ENCODE results near the gene ATP5MK.

ATP5MK gene

GRCh38 chr10:103415581-103415980, 19.3 kb upstream of the ATP5MK start:
- FAIRE-seq (no peak), DNase-seq (ENCODE audit: insufficient read length, low spot score) (no peak)
- no peak for TF ChIP-seq POLR2A (IDR thresholded peaks at IDR 0.05; ENCODE audit: low read depth, low read length)
- no peak for TF ChIP-seq SPI1 (IDR thresholded peaks at IDR 0.05; ENCODE audit: low read depth, low read length)
- no peak for TF ChIP-seq PAX5 (IDR thresholded peaks at IDR 0.05; ENCODE audit: insufficient read depth, low read length, severe bottlenecking)
- TF ChIP-seq POU2F2 (IDR thresholded peaks at IDR 0.05; ENCODE audit: low read depth, low read length) = no peak
- no peak for TF ChIP-seq TAF1 (IDR thresholded peaks at IDR 0.05; ENCODE audit: low read depth, low read length)
- no peak for TF ChIP-seq POLR2AphosphoS5 (IDR thresholded peaks at IDR 0.05; ENCODE audit: low read depth, low read length)

GRCh38 chr10:103413564-103413963, 17.3 kb upstream of the ATP5MK start:
- no peak for DNase-seq (ENCODE audit: insufficient read length, low spot score)
- no peak for TF ChIP-seq TAF1 (IDR thresholded peaks at IDR 0.05; ENCODE audit: low read depth, low read length)
- no peak for TF ChIP-seq SPI1 (IDR thresholded peaks at IDR 0.05; ENCODE audit: low read depth, low read length)
- no peak for FAIRE-seq

DNA sequence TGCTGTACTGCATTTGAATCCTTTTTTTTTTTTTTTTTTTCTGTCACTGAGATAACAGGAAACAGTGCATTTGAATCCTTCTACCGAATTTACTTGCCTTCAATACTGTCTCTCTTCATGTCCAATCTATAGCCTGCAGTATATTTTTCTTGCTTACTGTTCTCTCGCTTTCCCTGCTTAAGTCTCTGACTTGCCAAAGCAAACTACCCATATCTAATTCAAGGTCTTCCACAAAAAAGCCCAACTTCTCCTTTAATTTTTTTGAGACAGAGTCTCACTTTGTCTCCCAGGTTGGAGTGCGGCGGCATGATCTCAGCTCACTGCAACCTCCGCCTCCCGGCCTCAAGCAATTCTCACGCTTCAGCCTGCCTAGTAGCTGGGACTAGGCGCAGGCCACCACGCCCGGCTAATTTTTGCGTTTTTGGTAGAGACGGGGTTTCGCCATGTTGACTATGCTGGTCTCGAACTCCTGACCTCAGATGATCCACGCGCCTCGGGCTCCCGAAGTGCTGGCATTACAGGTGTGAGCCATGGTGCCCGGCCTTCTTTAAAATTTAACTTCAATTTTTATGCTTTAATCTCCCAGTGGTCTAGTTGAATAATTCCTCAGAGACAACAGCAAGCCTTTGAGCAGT, 1.0 kb upstream of the ATP5MK start:
- TF ChIP-seq SPI1 (IDR thresholded peaks at IDR 0.05; ENCODE audit: low read depth, low read length) (no peak), PAX5 (IDR thresholded peaks at IDR 0.05; ENCODE audit: insufficient read depth, low read length, severe bottlenecking) (no peak), POLR2A (IDR thresholded peaks at IDR 0.05; ENCODE audit: low read depth, low read length) (no peak), POLR2AphosphoS5 (IDR thresholded peaks at IDR 0.05; ENCODE audit: low read depth, low read length) (no peak), TAF1 (IDR thresholded peaks at IDR 0.05; ENCODE audit: low read depth, low read length) (no peak), POU2F2 (IDR thresholded peaks at IDR 0.05; ENCODE audit: low read depth, low read length) (no peak)
- no peak for FAIRE-seq

GRCh38 chr10:103396789-103397087, 463 bp upstream of the ATP5MK start:
- no peak for FAIRE-seq
- TF ChIP-seq POU2F2 (IDR thresholded peaks at IDR 0.05; ENCODE audit: low read depth, low read length) = no peak
- no peak for TF ChIP-seq POLR2A (IDR thresholded peaks at IDR 0.05; ENCODE audit: low read depth, low read length)
- TF ChIP-seq SPI1 (IDR thresholded peaks at IDR 0.05; ENCODE audit: low read depth, low read length) = no peak
- TF ChIP-seq TAF1 (IDR thresholded peaks at IDR 0.05; ENCODE audit: low read depth, low read length) = no peak; the same call in 1 of the 2 replicates
- TF ChIP-seq PAX5 (IDR thresholded peaks at IDR 0.05; ENCODE audit: insufficient read depth, low read length, severe bottlenecking) = no peak
- TF ChIP-seq POLR2AphosphoS5 (IDR thresholded peaks at IDR 0.05; ENCODE audit: low read depth, low read length) = no peak
- DNase-seq (ENCODE audit: insufficient read length, low spot score) = no peak

More for the DNA sequence above, 1.0 kb upstream of the ATP5MK start:
- no peak for DNase-seq (ENCODE audit: insufficient read length, low spot score)

DNA sequence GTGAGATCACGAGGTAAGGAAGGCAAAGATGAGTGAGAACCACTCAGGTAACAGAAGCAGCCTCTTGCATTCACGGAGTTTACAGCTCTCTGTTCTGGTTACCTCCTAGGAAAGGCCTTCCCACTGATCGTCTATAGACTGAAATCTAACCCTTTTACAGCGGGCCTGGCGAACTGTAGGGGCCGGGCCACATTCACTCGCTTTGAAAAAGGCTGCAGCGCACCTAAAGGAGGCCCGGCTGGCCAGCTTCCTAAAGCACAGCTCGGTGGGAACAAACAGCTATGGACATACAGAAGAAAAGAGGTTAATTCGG, 565 bp downstream of the ATP5MK start:
- FAIRE-seq (no peak), DNase-seq (ENCODE audit: insufficient read length, low spot score) (no peak)
- TF ChIP-seq POLR2A (IDR thresholded peaks at IDR 0.05; ENCODE audit: low read depth, low read length) (0 out of 2 replicates have a peak, but pooled peaks have one; percentile 7), SPI1 (IDR thresholded peaks at IDR 0.05; ENCODE audit: low read depth, low read length) (no peak), POLR2AphosphoS5 (IDR thresholded peaks at IDR 0.05; ENCODE audit: low read depth, low read length) (peak; percentile 15; the same call in 1 of the 2 replicates), PAX5 (IDR thresholded peaks at IDR 0.05; ENCODE audit: insufficient read depth, low read length, severe bottlenecking) (no peak), TAF1 (IDR thresholded peaks at IDR 0.05; ENCODE audit: low read depth, low read length) (no peak), POU2F2 (IDR thresholded peaks at IDR 0.05; ENCODE audit: low read depth, low read length) (no peak)

DNA sequence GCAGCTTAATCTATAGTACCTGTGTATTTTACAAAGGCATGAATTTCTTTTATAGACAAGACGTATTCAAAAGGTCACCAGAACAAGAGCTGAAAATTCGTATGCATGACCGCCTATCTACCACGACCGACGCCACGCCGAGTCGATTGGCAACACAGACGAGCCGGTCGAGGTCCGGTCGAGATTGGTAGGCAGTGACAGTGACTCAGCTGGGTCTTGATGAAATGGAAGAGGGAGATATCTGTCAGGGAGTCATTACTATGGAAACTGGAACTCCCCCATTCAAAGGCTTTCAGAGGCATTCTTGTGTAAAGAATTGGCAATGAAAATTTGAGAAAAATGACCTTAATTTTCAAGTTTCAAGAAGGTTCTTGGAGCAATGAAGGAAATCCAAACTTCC, 2.1 kb downstream of the ATP5MK start:
- DNase-seq (ENCODE audit: insufficient read length, low spot score) = no peak
- TF ChIP-seq POLR2AphosphoS5 (IDR thresholded peaks at IDR 0.05; ENCODE audit: low read depth, low read length) = no peak
- TF ChIP-seq POLR2A (IDR thresholded peaks at IDR 0.05; ENCODE audit: low read depth, low read length) = no peak
- no peak for TF ChIP-seq PAX5 (IDR thresholded peaks at IDR 0.05; ENCODE audit: insufficient read depth, low read length, severe bottlenecking)
- TF ChIP-seq SPI1 (IDR thresholded peaks at IDR 0.05; ENCODE audit: low read depth, low read length) = no peak
- TF ChIP-seq POU2F2 (IDR thresholded peaks at IDR 0.05; ENCODE audit: low read depth, low read length) = no peak
- TF ChIP-seq TAF1 (IDR thresholded peaks at IDR 0.05; ENCODE audit: low read depth, low read length) = no peak
- peak; percentile 59 for FAIRE-seq

GRCh38 chr10:103382769-103383168, 13.5 kb downstream of the ATP5MK start:
- DNase-seq (ENCODE audit: insufficient read length, low spot score) = no peak
- peak; percentile 88 for FAIRE-seq
- no peak for TF ChIP-seq POU2F2 (IDR thresholded peaks at IDR 0.05; ENCODE audit: low read depth, low read length)
- TF ChIP-seq POLR2AphosphoS5 (IDR thresholded peaks at IDR 0.05; ENCODE audit: low read depth, low read length) = no peak
- peak; percentile 63 for TF ChIP-seq SPI1 (IDR thresholded peaks at IDR 0.05; ENCODE audit: low read depth, low read length)

- DNase-seq (ENCODE audit: insufficient read length, low spot score) = no peak
- FAIRE-seq = peak; percentile 60
- TF ChIP-seq SPI1 (IDR thresholded peaks at IDR 0.05; ENCODE audit: low read depth, low read length) = no peak
- TF ChIP-seq POU2F2 (IDR thresholded peaks at IDR 0.05; ENCODE audit: low read depth, low read length) = no peak
- TF ChIP-seq TAF1 (IDR thresholded peaks at IDR 0.05; ENCODE audit: low read depth, low read length) = no peak
- no peak for TF ChIP-seq POLR2AphosphoS5 (IDR thresholded peaks at IDR 0.05; ENCODE audit: low read depth, low read length)
- no peak for TF ChIP-seq POLR2A (IDR thresholded peaks at IDR 0.05; ENCODE audit: low read depth, low read length)
- no peak for TF ChIP-seq PAX5 (IDR thresholded peaks at IDR 0.05; ENCODE audit: insufficient read depth, low read length, severe bottlenecking)
Measured at GRCh38 chr10:103374263-103374662, 22.0 kb downstream of the ATP5MK start.

DNA sequence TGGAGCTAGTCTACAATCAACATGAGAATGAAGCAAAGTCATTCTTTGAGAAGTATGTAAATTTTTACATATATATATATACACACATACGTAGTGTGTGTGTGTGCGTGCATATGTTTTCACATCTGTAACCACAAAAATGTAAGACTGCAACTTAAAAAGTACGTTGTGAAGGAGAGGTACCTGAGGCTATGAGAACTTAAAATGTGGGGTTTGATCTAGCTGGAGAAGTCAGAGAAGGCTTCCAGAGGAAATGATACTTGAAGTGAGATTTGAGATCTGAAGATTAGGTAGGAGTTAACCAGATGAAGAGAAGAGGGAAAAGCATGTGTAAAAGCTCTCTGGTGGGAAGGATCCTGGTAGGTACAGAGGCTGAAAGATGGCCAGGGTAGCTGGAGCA, 22.7 kb downstream of the ATP5MK start:
- peak; percentile 90 for FAIRE-seq
- TF ChIP-seq POU2F2 (IDR thresholded peaks at IDR 0.05; ENCODE audit: low read depth, low read length) (no peak), POLR2AphosphoS5 (IDR thresholded peaks at IDR 0.05; ENCODE audit: low read depth, low read length) (no peak), PAX5 (IDR thresholded peaks at IDR 0.05; ENCODE audit: insufficient read depth, low read length, severe bottlenecking) (no peak), SPI1 (IDR thresholded peaks at IDR 0.05; ENCODE audit: low read depth, low read length) (peak; percentile 66), POLR2A (IDR thresholded peaks at IDR 0.05; ENCODE audit: low read depth, low read length) (no peak), TAF1 (IDR thresholded peaks at IDR 0.05; ENCODE audit: low read depth, low read length) (no peak)

DNA sequence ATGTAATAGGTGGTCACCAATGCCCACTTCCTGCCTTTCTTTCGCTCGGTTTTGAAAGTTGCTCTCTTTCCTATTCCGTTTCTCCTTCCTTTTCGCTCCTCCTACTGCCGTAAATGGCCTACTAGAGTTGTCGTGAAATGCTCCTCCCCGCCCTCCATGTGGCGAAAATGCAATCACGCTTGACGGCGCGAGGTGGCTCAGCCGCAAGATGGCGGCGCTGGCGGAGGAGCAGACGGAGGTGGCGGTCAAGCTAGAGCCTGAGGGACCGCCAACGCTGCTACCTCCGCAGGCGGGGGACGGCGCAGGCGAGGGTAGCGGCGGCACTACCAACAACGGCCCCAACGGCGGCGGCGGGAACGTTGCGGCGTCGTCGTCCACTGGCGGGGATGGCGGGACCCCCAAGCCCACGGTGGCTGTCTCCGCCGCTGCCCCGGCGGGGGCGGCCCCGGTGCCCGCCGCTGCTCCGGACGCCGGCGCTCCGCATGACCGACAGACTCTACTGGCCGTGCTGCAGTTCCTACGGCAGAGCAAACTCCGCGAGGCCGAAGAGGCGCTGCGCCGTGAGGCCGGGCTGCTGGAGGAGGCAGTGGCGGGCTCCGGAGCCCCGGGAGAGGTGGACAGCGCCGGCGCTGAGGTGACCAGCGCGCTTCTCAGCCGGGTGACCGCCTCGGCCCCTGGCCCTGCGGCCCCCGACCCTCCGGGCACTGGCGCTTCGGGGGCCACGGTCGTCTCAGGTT, 28.3 kb downstream of the ATP5MK start, which contains the start of gene TAF5:
TAF5 (plus strand) TSS at position 195 of the 737 bp plus-strand sequence; CDS start at position 209, 14 bp downstream.
- DNase-seq (ENCODE audit: insufficient read length, low spot score) = peak; percentile 71
- peak; percentile 99 for FAIRE-seq
- TF ChIP-seq POLR2A (IDR thresholded peaks at IDR 0.05; ENCODE audit: low read depth, low read length) (peak; percentile 77), POLR2AphosphoS5 (IDR thresholded peaks at IDR 0.05; ENCODE audit: low read depth, low read length) (peak; percentile 88), TAF1 (IDR thresholded peaks at IDR 0.05; ENCODE audit: low read depth, low read length) (peak; percentile 100), POU2F2 (IDR thresholded peaks at IDR 0.05; ENCODE audit: low read depth, low read length) (peak; percentile 84), SPI1 (IDR thresholded peaks at IDR 0.05; ENCODE audit: low read depth, low read length) (peak; percentile 68), PAX5 (IDR thresholded peaks at IDR 0.05; ENCODE audit: insufficient read depth, low read length, severe bottlenecking) (peak; percentile 85)

More for the DNA sequence above, 22.7 kb downstream of the ATP5MK start:
- no peak for DNase-seq (ENCODE audit: insufficient read length, low spot score)

Data from GM12891 (cell line).